Activated CD4-positive, alpha-beta T cell treated with anti-CD3 and anti-CD28 coated beads, Interleukin-2, amount 50 U/mL, for 4 hours (primary cell): Measurements from ENCODE around the gene ZNF454.
A peak's percentile ranks its signal among the peaks of the same experiment; 100 is the strongest.

Experiments used
- DNase-seq, 2 experiments: peaks; one replicate each; pipeline ENCODE4 v3.0.0-alpha.2; 2020

ZNF454 gene

GRCh38 chr5:178940569-178941360 is at the start of gene ZNF454:
ZNF454 (plus strand) TSS chr5:178941198; CDS start chr5:178942792, 1,594 bp downstream.
- DNase-seq = no peak

DNA sequence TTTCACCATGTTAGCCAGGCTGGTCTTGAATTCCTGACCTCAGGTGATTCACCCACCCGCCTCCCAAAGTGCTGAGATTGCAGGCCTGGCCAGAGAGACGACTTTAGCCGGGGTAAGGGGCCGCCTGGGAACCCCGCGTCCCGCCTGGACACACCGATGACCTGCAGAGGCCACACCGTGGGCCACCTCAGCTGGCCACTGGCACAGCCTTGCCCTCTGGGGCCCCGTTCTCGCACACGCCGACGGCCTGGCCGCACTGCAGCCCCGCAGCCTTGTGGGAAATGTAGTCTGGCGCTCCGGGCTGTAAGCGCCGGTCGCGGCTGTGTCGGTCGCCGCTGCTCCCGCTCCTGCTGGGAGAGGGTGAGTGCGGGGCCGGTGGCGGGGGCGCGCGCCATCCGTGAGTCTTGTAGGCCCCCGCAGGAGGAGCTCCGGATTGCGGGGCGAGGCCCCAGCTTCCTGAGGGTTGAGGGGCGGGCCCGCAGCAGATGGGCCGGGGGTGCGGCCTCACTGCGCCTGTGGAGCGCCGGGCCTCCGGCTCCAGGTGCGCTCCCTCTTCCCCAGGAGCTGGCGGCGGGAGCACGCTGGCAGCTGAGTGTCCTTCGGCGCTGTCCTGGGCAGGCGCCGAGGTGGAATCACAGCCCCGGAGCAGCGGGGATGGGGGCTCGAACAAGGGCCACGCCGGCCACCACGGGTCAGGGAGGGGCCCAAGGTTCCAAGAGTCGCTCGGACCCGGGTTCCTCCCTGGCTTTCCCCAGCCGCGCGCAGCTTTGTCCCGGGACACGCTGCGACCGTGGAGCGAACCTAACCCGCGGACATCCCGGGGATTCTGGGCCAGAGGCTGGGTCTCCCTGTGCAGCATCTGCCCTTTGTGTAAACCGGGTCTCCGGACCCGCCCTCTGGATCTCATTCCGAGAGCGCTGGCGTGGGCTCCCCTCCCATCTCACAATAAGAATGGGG is 45.1 kb upstream of the ZNF454 start, which contains the start of gene ZFP2:
Gene ZFP2, plus strand, starts transcription at position 299 of the 957 bp plus-strand sequence. CDS start 35,401 bp downstream, outside the sequence.
- peak in 1 of 2 experiments; percentile 18 for DNase-seq

GRCh38 chr5:178899289-178899688 is 41.7 kb upstream of the ZNF454 start:
- no peak for DNase-seq

DNA sequence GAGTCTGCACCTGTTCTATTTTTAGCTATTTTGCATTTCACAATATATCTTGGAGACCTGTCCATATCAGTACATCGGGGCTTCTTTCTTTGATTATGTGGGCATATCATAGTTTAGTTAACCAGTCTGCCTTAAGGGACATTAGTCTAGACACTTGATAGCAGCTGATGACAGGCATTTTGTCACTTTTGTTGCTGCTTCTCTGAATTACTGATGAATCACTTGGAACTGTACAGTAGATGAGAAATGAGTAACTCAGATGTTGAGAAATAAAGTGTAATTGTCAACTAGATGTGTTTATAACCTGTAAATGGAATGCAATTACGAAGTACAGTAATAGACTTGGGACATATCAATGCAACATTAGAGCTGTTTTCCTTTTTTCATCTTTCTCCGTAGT is 38.1 kb upstream of the ZNF454 start:
- DNase-seq = no peak

DNA sequence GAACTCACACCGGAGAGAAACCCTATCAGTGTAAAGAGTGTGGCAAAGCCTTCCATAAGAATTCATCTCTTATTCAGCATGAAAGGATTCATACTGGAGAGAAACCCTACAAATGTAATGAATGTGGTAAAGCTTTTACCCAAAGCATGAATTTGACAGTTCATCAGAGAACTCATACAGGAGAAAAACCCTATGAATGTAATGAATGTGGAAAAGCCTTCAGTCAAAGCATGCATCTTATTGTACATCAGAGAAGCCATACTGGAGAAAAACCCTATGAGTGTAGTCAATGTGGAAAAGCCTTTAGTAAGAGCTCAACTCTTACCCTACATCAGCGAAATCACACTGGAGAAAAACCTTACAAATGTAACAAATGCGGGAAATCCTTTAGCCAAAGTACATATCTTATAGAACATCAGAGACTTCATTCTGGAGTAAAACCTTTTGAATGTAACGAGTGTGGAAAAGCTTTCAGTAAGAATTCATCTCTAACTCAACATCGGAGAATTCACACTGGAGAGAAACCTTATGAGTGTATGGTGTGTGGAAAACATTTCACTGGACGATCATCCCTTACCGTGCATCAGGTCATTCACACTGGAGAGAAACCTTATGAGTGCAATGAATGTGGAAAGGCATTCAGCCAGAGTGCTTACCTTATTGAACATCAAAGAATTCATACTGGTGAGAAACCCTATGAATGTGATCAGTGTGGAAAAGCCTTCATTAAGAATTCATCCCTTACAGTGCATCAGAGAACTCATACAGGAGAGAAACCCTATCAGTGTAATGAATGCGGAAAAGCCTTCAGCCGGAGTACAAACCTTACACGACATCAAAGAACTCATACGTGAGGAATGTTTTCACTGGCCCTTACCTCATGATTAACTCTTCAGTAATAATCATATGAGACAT is 8.9 kb upstream of the ZNF454 start:
- no peak for DNase-seq

GRCh38 chr5:178941361-178941760 is 363 bp downstream of the ZNF454 start:
- DNase-seq = no peak

DNA sequence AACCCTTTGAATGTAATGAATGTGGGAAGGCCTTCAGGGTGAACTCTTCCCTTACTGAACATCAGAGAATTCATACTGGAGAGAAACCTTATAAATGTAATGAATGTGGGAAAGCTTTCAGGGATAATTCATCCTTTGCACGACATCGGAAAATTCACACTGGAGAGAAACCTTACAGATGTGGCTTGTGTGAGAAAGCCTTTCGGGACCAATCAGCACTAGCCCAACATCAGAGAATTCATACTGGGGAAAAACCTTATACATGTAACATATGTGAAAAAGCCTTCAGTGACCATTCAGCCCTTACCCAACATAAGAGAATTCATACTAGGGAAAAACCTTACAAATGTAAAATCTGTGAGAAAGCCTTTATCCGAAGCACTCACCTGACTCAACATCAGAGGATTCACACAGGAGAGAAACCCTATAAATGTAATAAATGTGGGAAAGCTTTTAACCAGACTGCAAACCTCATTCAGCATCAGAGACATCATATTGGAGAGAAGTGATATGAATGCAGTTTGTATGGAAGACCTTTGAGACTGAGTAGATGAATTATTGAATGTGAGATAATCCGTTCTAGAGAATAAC is 24.6 kb downstream of the ZNF454 start:
- DNase-seq = no peak

DNA sequence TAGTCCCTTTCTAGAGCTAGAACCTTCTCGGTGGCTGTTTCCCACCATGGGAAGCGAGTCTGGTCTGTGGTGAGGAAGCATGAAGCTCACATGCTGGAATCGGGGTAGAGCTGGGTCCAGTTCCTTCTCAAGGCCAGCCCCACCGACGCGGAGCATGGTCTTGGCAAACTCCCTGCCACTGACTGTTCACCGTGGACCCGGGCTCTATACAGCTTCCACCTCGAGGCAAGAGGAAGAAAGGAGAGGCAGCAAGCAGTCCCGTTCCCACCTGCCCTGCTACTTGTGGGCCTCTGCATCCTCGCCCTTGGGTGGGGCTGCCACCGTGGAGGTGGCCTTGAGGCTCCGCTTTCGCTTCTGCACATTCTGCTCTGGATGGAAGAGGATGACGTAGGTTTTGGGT is 40.4 kb downstream of the ZNF454 start:
- no peak for DNase-seq

DNA sequence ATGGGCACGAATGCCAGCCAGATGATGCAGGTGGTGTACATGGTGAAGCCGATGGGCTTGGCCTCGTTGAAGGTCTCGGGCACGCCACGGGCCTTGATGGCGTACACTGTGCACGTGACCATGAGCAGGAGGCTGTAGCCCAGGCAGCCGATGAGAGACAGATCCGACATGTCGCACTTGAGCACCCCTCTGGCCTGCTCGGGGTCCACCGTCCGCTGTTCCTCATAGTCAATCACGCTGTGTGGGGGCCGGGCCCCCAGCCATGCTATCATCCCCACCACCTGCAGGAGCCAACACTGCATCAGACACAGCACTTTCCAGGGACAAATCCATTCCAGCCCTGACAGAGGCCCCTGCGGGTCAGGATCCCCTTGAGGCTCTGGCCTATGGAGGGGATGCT is 41.9 kb downstream of the ZNF454 start:
- DNase-seq = no peak

GRCh38 chr5:178983728-178984127 is 42.7 kb downstream of the ZNF454 start:
- DNase-seq = no peak

DNA sequence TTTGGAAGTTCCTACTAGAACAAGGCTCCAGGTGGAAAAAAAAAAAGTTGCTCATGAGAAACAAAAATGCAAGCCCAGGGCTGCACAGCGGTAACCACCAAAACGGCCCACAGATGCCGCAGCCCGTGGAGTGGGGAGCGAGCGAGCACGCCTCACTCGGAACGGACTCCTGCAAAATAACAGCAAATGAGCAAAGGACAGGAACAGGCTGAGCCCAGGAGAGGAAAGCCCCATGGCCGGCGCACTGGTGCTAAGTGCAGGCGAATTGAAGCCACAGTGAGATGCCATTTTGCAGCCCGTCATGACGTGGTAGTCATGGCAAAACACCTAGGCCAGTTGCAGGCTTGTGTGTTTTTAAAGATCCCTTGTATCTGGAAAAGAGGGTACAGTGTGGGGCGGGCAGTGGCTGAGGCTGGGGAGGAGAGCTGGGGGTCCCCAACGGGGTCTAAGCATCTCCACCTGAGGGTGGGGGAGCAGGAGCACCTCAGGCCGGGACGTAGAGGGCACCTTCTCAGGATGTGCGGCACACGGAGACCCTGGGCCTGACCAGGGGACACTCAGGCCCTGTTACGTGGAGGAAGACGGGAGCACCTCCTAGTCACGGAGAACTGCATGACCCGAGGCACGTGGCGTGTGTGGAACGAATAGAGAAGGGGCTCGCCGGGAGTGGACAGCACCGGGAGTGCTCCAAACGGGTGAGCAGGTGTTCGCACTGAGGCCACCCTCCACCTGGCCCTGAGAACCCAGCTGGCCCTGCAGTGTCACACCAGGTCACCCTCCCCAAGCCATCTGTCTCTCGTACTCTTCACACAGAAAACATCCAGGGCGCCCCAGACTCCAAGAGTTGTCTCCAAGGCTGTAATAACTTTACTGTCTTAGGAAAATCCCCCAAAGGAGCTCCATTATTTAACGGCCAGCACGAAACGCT is 43.4 kb downstream of the ZNF454 start:
- no peak for DNase-seq

- DNase-seq = no peak
Observed at GRCh38 chr5:178986326-178986960, 45.4 kb downstream of the ZNF454 start.

GRCh38 chr5:178988436-178989220 is 47.6 kb downstream of the ZNF454 start:
- DNase-seq = no peak

GRCh38 chr5:178989311-178989710 is 48.3 kb downstream of the ZNF454 start:
- DNase-seq = no peak

- no peak for DNase-seq
Observed at GRCh38 chr5:178990491-178990890, 49.5 kb downstream of the ZNF454 start.

GRCh38 chr5:178991190-178992145 is 50.5 kb downstream of the ZNF454 start:
- no peak for DNase-seq

GRCh38 chr5:178992291-178992895 is 51.4 kb downstream of the ZNF454 start:
- DNase-seq = no peak

GRCh38 chr5:178993236-178993765 is 52.3 kb downstream of the ZNF454 start:
- no peak for DNase-seq
